ENCODE measurements around the gene GNB5. TPM values are rescaled to one million over a fixed set of nuclear protein-coding genes. Genes with fewer than 3 reads are reported as not detected.
A peak's percentile ranks its signal among the peaks of the same experiment; 100 is the strongest.

GNB5 gene
- total RNA-seq, 1 donor, result 25.3 TPM

DNA sequence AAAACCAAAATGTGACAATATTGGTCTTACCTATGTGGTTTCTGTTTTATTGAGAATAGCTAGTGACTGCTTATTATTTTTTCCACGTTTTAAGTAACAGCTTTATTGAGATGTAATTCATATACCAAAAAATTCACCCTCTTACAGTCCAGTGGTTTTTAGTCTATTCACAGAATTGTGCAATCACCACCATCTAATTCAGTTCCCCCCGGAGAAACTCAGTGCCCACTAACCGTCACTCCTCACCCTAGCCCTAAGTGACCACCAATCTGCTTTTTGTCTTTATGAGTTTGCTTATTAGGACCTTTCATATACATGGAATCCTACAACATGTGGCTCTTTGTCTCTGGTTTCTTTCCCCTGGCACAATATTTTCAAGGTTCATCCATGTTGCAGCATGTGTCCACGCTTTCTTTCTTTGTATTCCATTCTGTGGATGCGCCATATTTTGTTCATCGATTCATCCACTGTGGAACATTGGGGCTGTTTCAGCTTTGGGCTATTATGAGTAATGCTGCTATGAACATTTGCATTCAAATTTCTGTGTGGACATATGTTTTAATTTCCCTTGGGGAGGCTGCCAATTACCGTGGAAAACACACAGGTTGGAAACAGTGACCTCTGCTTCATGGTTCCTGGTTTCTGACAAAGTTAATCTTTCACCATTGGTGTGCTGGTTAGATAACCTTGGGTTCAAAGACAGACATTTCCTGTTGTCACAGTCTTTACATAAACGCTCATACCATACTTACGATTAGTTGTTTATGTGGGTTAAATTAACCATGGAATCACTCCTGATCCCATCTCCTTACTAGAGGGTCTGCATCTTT, 75.4 kb downstream of the GNB5 start:
- DNase-seq (ENCODE audit: low read depth in 2 of 3, low spot score in 2 of 3), result no peak

DNA sequence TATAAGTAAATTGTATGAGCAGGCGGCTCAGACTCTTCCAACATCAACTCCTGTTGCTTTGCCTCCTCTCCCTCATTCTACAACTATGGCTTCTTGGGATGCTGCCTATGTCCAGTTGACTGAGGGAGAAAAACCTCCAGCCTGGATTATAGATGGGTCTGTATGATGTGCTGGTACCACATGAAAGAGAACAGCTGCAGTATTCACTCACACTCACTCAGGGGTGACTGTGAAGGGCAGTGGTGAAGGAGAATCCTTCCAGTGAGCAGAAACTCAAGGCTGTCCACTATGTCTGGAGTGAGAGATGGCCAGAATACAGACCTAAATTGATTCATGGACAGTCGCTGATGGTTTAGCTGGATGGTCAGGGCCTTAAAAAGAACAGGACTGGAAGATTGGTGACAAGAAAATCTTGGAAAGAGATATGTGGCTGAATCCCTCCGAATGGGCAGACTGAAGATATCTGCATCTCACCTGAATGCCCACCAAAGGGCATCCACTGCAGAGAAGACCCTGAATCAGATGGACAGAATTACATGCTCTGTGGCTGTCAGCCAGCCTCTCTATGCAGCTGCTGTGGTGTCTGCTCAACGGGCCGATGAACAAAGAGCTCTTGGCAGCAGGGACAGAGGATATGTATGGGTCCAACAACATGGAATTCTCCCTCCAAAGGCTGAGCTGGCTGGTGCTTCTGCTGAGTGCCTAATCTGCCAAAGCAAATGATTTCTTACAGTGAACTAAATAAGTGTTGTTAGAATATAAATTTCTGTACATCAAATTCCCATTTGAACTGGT, 76.7 kb downstream of the GNB5 start:
- no peak for DNase-seq (ENCODE audit: low read depth in 2 of 3, low spot score in 2 of 3)

DNA sequence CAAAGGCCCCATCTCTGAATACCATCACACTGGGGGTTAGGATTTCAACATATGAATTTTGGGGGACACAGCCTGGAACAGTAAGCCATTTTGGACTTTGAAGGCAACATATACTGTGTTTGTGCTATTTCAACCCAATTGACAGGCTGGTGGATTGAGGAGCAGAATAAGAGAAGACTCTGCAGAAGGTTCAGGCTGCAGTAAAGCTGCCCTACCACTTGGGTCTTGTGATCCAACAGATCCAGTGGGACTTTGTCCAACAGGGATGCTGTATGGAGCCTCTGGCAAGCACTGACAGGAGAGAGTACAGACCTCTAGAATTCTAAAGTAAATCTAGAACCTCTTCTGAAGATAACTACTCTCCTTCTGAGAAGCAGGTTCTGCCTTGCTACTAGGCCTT, 77.5 kb downstream of the GNB5 start:
- no peak for DNase-seq (ENCODE audit: low read depth in 2 of 3, low spot score in 2 of 3)

DNA sequence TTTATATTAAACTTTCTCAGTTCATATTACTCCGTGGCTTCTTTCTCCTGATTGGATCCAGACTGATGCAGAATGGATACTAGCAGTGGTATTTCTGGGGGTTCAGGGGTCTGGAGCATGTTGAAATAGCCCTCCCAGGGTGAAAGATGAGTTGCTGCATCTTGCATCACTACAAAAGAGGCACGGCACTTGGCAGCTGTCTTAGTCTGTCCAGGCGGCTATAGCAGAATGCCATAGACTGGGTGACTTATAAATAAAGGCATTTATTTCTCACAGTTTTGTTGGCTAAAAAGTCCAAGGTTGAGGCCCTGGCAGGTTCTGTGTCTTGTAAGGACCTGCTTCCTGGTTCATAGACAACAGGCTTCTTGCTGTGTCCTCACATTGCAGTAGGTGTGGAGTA, 78.0 kb downstream of the GNB5 start:
- DNase-seq (ENCODE audit: low read depth in 2 of 3, low spot score in 2 of 3), result no peak

DNA sequence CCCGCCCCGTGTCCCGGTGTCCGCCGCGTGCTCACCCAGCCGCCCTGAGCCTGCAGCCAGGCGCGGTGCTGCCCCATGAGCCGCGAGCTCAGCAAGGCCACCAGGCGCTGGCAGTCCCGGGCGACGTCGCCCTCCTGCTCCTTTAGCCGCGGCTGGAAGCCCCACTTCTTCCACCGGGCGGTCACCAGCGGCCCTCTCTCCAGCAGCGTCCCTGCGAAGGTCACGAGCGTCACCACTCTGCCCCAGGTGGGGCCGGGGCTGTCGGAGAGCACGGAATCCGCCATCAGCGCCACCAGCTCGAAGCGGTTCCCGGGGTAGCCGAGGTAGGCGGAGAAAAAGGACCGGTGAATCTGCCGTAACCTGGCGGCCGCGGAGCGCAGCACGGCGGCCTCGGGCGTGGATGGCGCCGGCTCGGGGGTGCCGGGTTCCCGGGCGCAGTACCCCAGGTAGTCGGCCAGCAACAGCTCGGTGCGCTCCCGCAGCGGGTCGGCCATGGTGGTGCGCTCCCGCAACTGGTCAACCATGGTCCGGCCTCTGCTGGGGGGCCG, 78.9 kb downstream of the GNB5 start:
- peak; percentile 18 to 53 (median 43) for DNase-seq (ENCODE audit: low read depth in 2 of 3, low spot score in 2 of 3)

DNA sequence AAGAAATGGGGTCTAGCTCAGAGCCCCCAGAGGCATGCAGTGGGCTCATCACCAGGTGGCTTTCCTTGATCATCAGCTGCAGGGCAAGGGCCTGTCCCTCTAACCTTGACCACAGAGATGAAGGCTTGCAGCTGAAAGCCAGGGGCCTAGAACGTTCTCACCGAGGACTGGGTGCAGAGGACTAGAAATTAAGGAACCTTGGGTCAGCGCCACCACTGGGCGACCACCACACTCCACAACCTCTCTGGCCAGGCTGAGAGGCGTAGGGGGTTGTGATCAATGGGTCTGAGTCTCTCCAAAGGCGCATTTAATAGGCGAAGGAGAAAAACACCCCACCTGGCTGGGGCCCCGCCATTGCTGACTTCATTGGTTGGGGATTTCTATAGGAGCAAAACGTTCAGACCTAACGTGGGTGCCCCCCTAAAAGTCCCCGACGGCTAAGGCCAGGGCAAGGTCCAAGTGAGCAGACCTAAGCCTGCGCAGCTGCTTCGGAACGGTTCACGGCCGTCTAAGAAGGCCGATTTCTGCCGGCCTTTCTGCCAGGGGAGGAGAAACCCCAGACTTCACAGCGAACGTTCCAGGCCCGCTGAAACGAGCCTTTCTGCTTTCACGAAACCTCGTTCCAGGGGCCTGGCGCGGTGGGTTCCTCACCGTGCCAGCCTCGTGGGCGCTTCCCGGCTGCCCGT, 79.5 kb downstream of the GNB5 start:
- DNase-seq (ENCODE audit: low read depth in 2 of 3, low spot score in 2 of 3), result no peak

DNA sequence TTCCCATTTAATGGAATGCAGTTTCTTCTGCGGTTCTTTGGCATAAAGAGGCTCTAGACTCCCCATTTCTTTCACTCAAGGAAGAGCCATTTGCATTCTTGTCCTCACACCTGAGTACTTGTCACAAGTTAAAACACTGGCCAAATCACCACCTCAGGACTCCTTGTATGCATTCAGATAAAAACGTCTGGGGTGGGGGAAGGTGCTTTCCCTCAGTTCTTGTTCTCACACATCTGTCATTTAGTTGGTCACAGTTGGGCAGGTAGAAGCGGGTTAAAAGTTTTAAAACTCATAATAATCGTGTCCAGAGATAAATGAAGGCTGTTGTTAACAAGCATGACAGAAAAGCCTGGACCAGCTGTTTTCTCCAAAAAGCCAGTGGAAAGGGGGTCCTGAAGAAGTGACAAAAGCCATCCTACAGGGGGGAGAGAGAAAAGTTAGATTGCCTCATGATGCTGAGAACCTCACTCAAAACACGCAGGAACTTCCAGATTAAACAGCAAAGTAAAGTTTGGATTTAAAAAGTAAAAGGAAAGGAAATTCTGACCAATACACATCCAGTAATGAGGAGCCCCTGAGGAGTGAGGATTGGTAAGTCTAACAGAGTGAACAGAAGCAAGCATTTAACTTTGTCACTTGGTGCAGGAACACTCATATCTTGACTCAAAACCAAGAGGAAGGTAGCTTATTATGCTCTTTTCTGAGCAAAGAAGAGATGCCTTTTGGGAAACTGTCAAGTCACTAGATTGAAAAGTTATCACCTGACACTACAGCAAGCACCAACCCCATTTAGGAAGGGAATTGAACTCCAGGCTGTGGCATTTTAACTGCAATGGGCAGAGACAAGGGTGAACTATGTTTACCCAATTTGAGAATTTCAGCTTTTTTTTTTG, 81.4 kb downstream of the GNB5 start:
- DNase-seq (ENCODE audit: low read depth in 2 of 3, low spot score in 2 of 3), result no peak

DNA sequence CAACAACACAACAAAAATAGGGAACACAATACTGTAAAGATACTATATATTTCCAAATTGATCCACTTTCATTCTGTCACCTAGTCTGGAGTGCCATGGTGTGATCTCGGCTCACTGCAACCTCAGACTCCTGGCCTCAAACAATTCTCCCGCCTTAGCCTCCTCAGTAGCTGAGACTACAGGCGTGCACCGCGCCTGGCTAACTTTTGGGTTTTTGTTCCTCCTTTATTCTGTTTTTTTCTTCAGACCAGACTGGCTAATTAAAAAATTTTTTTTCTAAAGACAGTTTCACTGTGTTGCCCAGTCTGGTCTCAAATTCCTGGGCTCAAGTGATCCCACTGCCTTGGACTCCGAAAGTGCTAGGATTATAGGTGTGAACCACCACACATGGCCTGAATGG, 84.0 kb downstream of the GNB5 start:
- no peak for DNase-seq (ENCODE audit: low read depth in 2 of 3, low spot score in 2 of 3)

DNA sequence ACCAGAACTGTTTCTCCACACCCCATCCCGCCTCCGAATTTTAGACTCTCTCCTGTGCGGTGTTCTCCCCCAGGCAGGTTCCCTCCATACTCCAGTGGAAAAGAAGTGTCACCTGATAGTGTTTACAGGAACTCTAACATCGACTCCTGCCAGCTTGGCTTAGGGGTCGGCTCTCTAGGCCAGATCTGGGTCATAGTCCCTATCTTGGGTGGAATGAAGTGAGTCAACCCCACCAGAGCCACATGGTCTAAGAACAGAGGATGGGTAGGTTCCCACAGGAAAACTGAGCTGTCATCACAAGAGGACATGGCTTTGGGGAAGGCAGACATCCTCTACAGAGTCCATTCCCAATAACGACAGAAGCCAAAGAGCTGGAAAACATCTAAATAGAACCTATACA, 84.6 kb downstream of the GNB5 start:
- no peak for DNase-seq (ENCODE audit: low read depth in 2 of 3, low spot score in 2 of 3)

DNA sequence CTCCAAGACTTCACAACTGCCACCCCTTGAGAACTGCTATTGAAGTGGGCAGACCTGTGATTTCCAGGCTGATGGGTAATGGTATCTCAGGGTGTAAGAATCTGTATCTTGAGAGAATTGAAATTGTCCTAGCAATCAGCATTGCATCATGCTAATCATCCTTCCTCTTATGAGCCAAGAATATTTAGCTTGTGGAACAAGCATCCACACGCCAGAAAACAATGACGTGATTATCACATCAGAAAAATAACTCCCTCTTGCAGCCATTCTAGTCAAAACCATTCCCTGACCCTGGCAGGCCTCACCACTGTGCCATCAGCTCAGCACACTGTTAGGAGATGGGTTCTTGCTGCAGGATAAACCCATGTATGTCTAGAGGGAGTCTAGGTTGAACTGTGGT, 85.3 kb downstream of the GNB5 start:
- DNase-seq (ENCODE audit: low read depth in 2 of 3, low spot score in 2 of 3), result no peak

DNA sequence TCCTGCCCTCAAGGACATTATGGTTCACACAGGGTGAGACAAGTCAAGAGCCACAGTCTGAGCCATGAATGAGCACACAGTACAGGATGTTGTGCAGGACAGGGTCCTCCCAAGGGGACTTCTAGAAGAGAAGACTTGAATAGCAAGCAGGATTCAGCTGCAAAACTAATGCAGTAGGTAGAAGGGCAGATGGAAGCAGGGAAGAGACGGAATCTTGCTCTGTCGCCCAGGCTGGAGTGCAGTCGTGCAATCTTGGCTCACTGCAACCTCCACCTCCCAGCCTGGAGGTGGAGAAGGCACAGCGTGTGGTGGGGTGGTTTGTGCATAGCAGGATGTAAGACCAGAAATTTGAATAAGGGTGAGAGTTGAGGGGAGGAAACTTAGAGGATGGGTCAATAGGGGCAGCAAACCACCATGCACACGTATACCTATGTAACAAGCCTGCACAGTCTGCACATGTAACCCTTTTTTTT, 86.6 kb downstream of the GNB5 start:
- no peak for DNase-seq (ENCODE audit: low read depth in 2 of 3, low spot score in 2 of 3)

DNA sequence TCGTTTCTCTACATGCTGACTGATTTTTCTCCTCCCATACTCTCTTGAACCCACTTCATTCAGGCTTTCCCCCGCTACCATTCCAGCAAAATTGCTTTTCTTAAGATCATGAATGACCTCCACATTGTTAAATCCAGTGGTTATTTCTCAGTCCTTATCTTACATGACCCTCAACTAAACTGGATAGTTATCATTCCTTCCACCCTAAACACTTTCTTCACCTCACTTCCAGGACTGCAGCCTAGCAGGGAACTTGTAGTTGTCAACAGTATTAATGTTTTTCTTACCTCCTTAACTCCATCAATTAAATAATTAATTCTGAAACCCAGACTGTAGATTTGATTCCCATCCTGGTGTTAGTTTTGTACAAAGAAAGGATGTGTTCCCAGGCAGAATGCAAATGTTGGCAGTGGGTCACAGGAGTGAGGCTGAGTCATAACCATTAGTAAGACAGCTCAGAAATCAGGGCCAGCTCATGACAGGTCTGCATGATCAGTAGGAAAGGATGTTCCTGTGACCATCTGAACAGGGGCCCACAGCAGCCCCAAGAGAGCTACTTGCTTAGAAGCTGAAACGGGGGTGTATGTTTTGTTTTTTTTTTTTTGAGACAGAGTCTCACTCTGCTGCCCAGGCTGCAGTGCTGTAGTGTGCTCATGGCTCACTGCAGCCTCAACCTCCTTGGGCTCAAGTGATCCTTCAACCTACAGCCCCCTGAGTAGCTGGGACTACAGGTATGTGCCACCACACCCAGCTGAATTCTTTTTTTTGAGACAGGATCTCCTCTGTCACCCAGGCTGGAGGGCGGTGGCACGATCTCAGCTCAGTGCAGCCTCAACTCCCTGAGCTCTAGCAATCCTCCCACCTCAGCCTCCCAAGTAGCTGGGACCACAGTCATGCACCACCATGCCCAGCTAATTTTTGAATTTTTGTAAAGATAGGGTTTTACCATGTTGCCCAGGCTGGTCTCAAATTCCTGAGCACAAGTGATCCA, 87.7 kb downstream of the GNB5 start:
- peak in 1 of 3 donors; percentile 36 for DNase-seq (ENCODE audit: low read depth in 2 of 3, low spot score in 2 of 3)

DNA sequence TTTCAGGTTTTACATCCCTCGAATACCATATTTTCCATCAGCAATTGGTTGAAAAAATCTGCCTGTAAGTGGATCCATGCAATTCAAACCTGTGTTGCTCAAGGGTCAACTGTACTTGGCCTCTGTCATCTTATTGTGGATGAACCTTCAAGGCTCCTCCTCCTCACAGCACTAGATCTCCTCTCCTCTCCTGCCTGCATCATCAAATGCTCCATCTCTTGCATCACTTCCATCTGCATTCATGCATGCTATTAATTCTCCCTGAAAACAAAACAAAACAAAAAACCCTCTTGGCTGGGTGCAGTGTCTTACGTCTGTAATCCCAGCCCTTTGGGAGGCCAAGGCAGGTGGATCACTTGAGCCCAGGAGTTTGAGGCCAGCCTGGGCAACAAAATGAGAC, 88.7 kb downstream of the GNB5 start:
- no peak for DNase-seq (ENCODE audit: low read depth in 2 of 3, low spot score in 2 of 3)

DNA sequence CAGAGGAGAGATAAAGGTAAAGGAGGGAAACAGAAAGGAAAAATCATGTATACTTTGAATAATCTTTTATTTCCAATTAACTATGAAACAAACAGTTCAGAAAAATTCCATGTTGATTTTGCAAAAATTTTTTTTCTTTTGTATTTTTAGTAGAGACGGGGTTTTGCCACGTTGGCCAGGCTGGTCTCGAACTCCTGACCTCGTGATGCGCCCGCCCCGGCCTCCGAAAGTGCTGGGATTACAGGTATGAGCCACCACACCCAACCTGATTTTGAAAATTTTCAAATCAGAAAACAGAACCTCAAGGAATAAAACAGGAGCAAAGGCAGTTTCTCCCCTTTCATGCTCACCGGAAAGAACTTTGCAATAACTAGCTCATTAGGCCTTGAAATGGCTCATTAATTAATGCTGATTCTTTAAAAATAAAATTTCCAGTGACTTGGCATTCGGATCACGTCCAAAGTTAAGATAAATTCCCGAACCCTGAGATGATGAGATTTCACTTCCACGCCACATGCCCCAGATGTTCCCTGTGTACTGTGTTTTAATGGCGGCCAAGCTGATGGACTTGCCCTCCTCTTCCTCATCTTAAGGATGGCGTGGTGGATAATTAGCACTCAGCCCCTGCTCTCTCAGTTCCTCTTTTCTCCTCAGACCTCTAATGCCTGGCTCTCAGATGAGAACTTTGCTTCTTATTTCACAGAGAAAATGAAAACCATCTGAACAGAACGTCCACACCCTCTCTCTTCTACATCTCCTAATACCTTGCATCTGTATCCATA, 89.5 kb downstream of the GNB5 start:
- DNase-seq (ENCODE audit: low read depth in 2 of 3, low spot score in 2 of 3), result no peak

DNA sequence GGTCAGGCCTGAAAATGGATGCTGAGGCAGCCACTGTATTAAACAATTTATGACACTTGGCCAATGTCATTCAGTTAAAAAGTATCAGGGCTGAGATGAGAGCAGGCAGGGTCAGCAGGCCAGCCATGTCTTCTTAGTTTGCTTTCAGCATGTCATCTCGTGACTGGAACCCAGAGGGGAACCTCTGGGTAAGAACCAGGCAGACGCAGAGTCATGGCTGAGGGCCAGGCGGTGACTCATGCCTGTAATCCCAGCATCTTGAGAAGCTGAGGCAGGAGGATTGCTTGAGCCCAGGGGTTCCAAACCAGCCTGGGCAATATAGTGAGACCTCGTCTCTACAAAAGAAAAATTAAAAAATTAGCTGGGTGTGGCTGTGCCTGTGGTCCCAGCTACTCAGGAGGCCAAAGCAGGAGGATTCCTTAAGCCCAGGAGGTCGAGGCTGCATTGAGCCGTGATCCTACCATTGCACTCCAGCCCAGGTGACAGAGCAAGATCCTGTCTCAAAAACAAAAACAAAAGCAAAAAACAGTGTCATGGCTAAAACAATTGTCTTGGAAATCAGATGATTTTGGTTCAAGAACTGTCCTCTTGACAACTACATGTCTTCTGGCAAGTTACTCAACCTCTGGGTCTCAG, 90.3 kb downstream of the GNB5 start:
- peak in 2 of 3 donors; percentile 74 to 81 for DNase-seq (ENCODE audit: low read depth in 2 of 3, low spot score in 2 of 3)

DNA sequence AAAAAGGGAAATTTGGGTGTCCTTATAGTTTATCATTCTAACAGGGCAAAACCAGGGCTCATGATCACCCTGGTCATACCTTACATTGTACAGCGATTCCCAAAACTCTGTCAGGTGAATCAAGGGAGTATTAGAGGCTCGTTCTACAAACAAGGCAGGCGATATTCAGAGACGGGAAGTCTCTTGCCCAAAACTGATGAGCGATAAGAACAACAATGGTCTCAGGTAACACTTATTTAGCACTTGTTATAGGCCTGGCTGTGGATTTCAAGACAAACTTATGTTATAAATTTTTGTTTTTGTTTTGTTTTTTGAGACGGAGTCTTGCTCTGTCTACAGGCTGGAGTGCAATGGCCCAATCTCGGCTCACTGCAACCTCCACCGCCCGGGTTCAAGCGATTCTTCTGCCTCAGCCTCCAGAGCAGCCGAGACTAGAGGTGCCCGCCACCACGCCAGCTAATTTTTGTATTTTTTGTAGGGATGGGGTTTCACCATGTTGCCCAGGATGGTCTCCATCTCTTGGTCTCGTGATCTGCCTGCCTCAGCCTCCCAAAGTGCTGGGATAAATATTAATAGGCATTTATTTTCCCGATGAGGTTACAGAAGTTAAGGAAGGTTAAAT, 91.4 kb downstream of the GNB5 start:
- no peak for DNase-seq (ENCODE audit: low read depth in 2 of 3, low spot score in 2 of 3)

DNA sequence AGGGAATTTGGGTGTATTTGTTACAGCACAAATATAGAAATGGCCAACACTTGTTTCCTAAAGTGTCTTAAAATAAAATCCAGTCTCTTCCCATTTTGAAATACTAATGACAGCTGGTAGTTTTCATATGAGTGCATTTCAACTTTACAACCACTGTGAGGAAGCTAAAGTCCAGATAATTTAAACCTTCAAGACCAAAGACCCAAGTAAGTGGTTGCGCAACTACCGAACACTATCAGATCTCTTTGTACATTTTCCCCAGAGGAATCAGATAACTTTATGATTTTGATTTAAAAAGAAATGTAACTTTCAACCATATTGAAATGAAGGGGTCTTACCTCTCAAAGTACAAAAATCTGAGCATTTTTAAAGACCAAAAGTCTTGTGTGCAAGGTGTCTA, 92.9 kb downstream of the GNB5 start:
- no peak for DNase-seq (ENCODE audit: low read depth in 2 of 3, low spot score in 2 of 3)
